ENCODE measurements around the gene PRR36. TPM values are rescaled to one million over a fixed set of nuclear protein-coding genes. Genes with fewer than 3 reads are reported as not detected.

PRR36 gene
- total RNA-seq, 6 experiments from 2014 or later = 0.05 to 0.18 (median 0.09) TPM; not detected in 2

DNA sequence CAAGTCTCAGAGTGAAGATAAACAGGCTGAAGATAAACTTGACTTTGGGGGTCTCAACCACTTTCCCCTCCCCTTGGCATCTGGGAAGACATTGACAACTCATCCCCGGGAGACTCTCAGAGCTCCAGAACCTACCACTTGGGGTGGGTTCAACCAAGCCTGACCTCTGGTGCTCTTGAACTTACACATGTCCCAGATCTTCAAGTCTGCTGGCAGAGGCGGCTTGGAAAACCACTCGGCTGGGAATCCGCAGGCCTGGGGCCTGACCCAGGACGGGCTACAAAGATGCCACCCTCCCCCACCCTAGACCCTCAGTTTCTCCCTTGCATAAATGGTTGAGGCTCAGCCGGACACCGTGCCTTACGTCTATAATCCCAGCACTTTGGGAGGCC is 14.6 kb upstream of the PRR36 start:
- no peak for DNase-seq
- Mint-ChIP-seq H3K4me1 (ENCODE audit: low read depth) (peaks cover 5% of the 10 kb centered on the region; the same call in 1 of the 2 replicates), H3K27ac (peak overlapping the region; percentile 78), H3K4me3 (peak overlapping the region; percentile 82), H3K27me3 (ENCODE audit: insufficient read depth) (peaks cover 3% of the 10 kb centered on the region), H3K36me3 (ENCODE audit: low read depth) (no peaks in the 10 kb centered on the region), H3K9me3 (no peaks in the 10 kb centered on the region)
- TF ChIP-seq, protein P1, sequence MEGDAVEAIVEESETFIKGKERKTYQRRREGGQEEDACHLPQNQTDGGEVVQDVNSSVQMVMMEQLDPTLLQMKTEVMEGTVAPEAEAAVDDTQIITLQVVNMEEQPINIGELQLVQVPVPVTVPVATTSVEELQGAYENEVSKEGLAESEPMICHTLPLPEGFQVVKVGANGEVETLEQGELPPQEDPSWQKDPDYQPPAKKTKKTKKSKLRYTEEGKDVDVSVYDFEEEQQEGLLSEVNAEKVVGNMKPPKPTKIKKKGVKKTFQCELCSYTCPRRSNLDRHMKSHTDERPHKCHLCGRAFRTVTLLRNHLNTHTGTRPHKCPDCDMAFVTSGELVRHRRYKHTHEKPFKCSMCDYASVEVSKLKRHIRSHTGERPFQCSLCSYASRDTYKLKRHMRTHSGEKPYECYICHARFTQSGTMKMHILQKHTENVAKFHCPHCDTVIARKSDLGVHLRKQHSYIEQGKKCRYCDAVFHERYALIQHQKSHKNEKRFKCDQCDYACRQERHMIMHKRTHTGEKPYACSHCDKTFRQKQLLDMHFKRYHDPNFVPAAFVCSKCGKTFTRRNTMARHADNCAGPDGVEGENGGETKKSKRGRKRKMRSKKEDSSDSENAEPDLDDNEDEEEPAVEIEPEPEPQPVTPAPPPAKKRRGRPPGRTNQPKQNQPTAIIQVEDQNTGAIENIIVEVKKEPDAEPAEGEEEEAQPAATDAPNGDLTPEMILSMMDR (IDR thresholded peaks at IDR 0.05) = no peak

DNA sequence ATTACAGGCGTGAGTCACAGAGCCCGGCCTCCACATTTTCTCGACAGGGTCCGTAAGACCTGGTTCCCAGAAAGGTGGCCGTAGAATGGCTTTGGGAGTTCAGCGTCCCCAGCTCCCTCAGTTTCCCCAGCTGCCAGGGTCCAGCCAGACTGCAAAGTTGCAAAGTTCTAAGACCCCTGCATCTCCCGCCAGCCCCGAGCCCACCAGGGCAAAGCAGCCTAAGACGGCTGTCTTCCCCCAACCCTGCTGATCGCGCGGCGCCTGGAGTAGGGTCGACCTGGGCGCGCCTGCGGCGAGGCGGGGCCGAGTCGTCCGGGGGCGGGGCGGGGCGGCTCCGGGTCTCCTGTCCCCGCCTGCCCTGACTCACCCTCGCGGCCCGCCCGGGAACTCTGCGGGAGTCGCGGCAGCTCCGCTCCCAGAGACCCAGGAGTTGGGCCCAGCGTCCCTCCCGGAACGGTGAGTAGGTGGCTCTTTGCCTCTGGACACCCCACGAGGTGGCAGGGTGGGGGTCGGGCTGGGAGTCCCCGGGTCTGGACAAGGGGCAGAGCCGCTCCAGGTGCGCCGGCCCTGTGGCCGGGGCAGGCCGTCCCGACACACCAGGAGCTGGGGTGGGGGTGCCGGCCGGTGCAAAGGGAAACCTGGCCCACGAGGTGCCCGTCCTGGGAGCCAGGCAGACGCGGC is 14.1 kb upstream of the PRR36 start, which contains the start of gene LRRC8E:
Gene LRRC8E (plus strand): TSS at position 366 of the 681 bp plus-strand sequence. CDS start 7,094 bp downstream, outside the sequence.
- peaks cover 4% of the 10 kb centered on the region for H3K27me3 Mint-ChIP-seq (ENCODE audit: insufficient read depth)
- DNase-seq = peak; percentile 60
- no peaks in the 10 kb centered on the region for H3K36me3 Mint-ChIP-seq (ENCODE audit: low read depth)
- no peaks in the 10 kb centered on the region for H3K9me3 Mint-ChIP-seq
- H3K27ac Mint-ChIP-seq = peak within 1 kb of the TSS; percentile 78
- peaks cover 8% of the 10 kb centered on the region; the same call in 1 of the 2 replicates for H3K4me1 Mint-ChIP-seq (ENCODE audit: low read depth)
- TF ChIP-seq, protein P1 (IDR thresholded peaks at IDR 0.05) = no peak
- H3K4me3 Mint-ChIP-seq = peak within 1 kb of the TSS; percentile 82

DNA sequence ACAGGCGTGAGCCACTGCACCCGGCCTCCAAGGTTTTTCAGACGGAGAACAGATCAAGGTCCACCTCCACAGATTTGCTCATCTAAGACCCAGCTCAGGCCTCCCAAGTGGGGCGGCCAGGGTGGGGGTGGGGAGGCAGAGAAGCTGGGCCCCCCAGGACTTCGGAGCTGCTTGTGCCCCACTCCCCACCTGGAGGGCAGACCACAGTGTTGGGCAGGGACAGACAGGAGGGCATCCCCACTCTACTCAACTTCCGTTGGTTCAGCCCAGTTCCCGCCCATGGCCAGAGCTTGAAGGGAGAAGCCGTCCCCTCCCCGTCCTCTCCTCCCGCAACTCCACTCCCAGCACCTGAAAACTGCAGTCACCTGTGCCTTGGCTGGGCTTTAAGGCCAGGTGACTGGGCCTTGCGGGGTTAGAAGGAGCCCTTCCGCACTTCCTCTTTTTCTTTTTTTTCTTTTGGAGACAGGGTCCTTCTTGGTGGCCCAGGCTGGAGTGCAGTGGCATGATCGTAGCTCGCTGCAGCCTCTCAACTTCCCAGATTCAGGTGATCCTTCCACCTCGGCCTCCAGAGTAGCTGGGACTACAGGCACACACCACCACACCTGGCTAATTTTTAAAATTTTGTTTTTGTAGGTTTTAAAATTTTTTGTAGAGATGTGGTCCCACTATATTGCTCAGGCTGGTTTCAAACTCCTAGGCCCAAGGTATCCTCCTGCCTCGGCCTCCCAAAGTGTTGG is 13.4 kb upstream of the PRR36 start:
- H3K36me3 Mint-ChIP-seq (ENCODE audit: low read depth) = no peaks in the 10 kb centered on the region
- TF ChIP-seq, protein P1 (IDR thresholded peaks at IDR 0.05) = no peak
- no peaks in the 10 kb centered on the region for H3K9me3 Mint-ChIP-seq
- no peak overlapping the region for H3K27ac Mint-ChIP-seq
- peaks cover 4% of the 10 kb centered on the region for H3K27me3 Mint-ChIP-seq (ENCODE audit: insufficient read depth)
- peaks cover 8% of the 10 kb centered on the region; the same call in 1 of the 2 replicates for H3K4me1 Mint-ChIP-seq (ENCODE audit: low read depth)
- no peak overlapping the region; the same call in 1 of the 2 replicates for H3K4me3 Mint-ChIP-seq
- no peak for DNase-seq

DNA sequence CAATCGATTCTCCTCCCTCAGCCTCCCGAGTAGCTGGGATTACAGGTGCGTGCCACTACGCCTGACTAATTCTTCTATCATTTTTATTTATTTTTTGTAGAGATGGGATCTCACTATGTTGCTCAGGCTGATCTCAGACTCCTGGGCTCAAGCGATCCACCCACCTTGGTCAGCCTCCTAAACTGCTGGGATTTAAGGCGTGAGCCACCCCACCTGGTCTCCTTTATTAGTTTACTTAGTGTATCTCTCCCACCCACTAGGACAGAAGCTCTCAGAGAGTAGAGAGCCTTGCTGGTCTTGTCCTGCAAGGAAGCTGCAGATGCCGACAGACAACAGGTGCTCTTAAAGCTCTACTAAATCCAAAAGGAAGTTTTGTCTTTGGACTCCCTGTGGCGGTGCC is 11.6 kb upstream of the PRR36 start:
- H3K4me1 Mint-ChIP-seq (ENCODE audit: low read depth) = peaks cover 8% of the 10 kb centered on the region; the same call in 1 of the 2 replicates
- no peaks in the 10 kb centered on the region for H3K9me3 Mint-ChIP-seq
- no peaks in the 10 kb centered on the region for H3K36me3 Mint-ChIP-seq (ENCODE audit: low read depth)
- TF ChIP-seq, protein P1 (IDR thresholded peaks at IDR 0.05) = no peak
- H3K4me3 Mint-ChIP-seq = no peak overlapping the region
- no peak overlapping the region for H3K27ac Mint-ChIP-seq
- DNase-seq = no peak
- peaks cover 4% of the 10 kb centered on the region for H3K27me3 Mint-ChIP-seq (ENCODE audit: insufficient read depth)

DNA sequence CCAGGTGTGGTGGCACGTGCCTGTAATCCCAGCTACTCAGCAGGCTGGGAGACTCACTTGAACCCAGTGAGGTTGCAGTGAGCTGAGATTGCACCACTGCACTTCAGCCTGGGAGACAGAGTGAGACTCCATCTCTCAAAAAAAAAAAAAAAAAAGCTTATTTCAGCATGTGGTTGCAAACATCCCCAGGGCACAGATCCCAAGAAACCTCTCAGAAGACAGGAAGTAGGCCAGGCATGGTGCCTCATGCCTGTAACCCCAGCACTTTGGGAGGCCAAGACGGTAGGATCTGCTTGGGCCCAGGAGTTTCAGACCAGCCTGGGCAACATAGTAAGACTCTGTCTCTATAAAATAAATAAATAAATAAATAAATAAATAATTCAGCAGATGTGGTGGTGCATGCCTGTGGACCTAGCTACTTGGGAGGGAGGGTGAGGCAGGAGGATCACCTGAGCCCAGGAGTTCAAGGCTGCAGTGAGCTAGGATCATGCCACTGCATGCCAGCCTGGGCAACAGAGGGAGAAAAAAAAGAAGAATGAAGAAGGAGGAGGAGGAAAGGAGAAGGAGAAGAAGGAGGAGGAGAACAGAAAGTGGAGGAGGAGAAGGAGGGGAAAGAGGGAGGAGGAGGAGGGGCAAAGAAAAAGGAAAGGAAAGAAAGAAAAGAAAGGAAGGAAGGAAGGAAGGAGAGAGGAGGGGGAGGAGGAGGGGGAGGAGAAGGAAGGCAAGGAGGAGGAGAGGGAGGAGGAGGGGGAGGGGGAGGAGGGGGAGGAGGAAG is 9.8 kb upstream of the PRR36 start:
- Mint-ChIP-seq H3K4me1 (ENCODE audit: low read depth) (peaks cover 8% of the 10 kb centered on the region; the same call in 1 of the 2 replicates), H3K27ac (no peak overlapping the region; the same call in 1 of the 2 replicates), H3K9me3 (no peaks in the 10 kb centered on the region), H3K4me3 (no peak overlapping the region), H3K36me3 (ENCODE audit: low read depth) (no peaks in the 10 kb centered on the region), H3K27me3 (ENCODE audit: insufficient read depth) (peaks cover 4% of the 10 kb centered on the region)
- TF ChIP-seq, protein P1 (IDR thresholded peaks at IDR 0.05) = no peak
- DNase-seq = peak; percentile 51

Measured in HFFc6 (cell line).